NCI-H1105 (cell line): ENCODE data around the gene CCDC178.

ENCODE experiments used
- DNase-seq: peaks from one replicate; lab custom pipeline; 2025; lab: John Stamatoyannopoulos, UW

Gene CCDC178

GRCh38 chr18:32915516-32915915 lies 525.0 kb downstream of the CCDC178 start:
- no peak for DNase-seq

- DNase-seq: no peak
Observed at GRCh38 chr18:32911660-32912284, 528.7 kb downstream of the CCDC178 start.

- no peak for DNase-seq
Observed at GRCh38 chr18:32910694-32911296, 529.7 kb downstream of the CCDC178 start.

- DNase-seq: no peak
Observed at GRCh38 chr18:32909798-32910561, 530.5 kb downstream of the CCDC178 start.

- no peak for DNase-seq
Observed at GRCh38 chr18:32908424-32908805, 532.1 kb downstream of the CCDC178 start.

GRCh38 chr18:32907648-32908423 lies 532.7 kb downstream of the CCDC178 start:
- DNase-seq: no peak

- DNase-seq: no peak
Observed at GRCh38 chr18:32907311-32907585, 533.3 kb downstream of the CCDC178 start.

- no peak for DNase-seq
Observed at GRCh38 chr18:32906506-32907310, 533.8 kb downstream of the CCDC178 start.

- DNase-seq: no peak
Observed at GRCh38 chr18:32905651-32906050, 534.9 kb downstream of the CCDC178 start.

- DNase-seq: no peak
Observed at GRCh38 chr18:32902568-32903330, 537.8 kb downstream of the CCDC178 start.

- no peak for DNase-seq
Observed at GRCh38 chr18:32899819-32900218, 540.7 kb downstream of the CCDC178 start.

- no peak for DNase-seq
Observed at GRCh38 chr18:32896776-32897547, 543.6 kb downstream of the CCDC178 start.

GRCh38 chr18:32893915-32894314 lies 546.6 kb downstream of the CCDC178 start:
- no peak for DNase-seq

GRCh38 chr18:32891797-32892196 lies 548.7 kb downstream of the CCDC178 start:
- DNase-seq: no peak

- no peak for DNase-seq
Observed at GRCh38 chr18:32891130-32891529, 549.4 kb downstream of the CCDC178 start.

GRCh38 chr18:32889615-32890593 lies 550.6 kb downstream of the CCDC178 start:
- no peak for DNase-seq

GRCh38 chr18:32888306-32888705 lies 552.2 kb downstream of the CCDC178 start:
- DNase-seq: no peak
